WTC11 (cell line): ENCODE results near the gene CD72.

ENCODE experiments used
- ESRRA ChIP-seq: sonication (generic); formaldehyde crosslinking; IDR thresholded peaks from 2 replicates; pipeline ENCODE4 v1.8.1; 2022; ENCODE audit warnings: mild to moderate bottlenecking, missing genetic modification reagents, borderline replicate concordance
- JUN ChIP-seq: sonication (generic); formaldehyde crosslinking; IDR thresholded peaks from 2 replicates; pipeline ENCODE4 v1.8.0; 2023; ENCODE audit warnings: mild to moderate bottlenecking, missing genetic modification reagents
- USF1 ChIP-seq: sonication (generic); formaldehyde crosslinking; IDR thresholded peaks from 2 replicates; pipeline ENCODE4 v1.8.0; 2022; ENCODE audit warnings: mild to moderate bottlenecking, missing genetic modification reagents
- TF ChIP-seq, protein P1 (sequence below): fragments of 200-600 bp; IDR thresholded peaks from 2 replicates; pipeline ENCODE4 v1.8.0; 2022; ENCODE audit warnings: antibody characterized with exemption
- TF ChIP-seq, protein P2 (sequence below): sonication (generic); formaldehyde crosslinking; IDR thresholded peaks from 2 replicates; pipeline ENCODE4 v1.8.1; 2022; ENCODE audit warnings: low read depth, missing genetic modification reagents, borderline replicate concordance

- TF ChIP-seq ESRRA (CRISPR knock-in tag) (no peak), JUN (CRISPR knock-in tag) (no peak), USF1 (no peak; the same call in 1 of the 2 replicates)
- TF ChIP-seq, protein P1, sequence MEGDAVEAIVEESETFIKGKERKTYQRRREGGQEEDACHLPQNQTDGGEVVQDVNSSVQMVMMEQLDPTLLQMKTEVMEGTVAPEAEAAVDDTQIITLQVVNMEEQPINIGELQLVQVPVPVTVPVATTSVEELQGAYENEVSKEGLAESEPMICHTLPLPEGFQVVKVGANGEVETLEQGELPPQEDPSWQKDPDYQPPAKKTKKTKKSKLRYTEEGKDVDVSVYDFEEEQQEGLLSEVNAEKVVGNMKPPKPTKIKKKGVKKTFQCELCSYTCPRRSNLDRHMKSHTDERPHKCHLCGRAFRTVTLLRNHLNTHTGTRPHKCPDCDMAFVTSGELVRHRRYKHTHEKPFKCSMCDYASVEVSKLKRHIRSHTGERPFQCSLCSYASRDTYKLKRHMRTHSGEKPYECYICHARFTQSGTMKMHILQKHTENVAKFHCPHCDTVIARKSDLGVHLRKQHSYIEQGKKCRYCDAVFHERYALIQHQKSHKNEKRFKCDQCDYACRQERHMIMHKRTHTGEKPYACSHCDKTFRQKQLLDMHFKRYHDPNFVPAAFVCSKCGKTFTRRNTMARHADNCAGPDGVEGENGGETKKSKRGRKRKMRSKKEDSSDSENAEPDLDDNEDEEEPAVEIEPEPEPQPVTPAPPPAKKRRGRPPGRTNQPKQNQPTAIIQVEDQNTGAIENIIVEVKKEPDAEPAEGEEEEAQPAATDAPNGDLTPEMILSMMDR: no peak
- TF ChIP-seq, protein P2, sequence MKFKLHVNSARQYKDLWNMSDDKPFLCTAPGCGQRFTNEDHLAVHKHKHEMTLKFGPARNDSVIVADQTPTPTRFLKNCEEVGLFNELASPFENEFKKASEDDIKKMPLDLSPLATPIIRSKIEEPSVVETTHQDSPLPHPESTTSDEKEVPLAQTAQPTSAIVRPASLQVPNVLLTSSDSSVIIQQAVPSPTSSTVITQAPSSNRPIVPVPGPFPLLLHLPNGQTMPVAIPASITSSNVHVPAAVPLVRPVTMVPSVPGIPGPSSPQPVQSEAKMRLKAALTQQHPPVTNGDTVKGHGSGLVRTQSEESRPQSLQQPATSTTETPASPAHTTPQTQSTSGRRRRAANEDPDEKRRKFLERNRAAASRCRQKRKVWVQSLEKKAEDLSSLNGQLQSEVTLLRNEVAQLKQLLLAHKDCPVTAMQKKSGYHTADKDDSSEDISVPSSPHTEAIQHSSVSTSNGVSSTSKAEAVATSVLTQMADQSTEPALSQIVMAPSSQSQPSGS (CRISPR knock-in tag): no peak
These were observed 27.9 kb upstream of the CD72 start for GRCh38 chr9:35646153-35646532.
